ENCODE measurements around the gene RHOBTB3.

DNA sequence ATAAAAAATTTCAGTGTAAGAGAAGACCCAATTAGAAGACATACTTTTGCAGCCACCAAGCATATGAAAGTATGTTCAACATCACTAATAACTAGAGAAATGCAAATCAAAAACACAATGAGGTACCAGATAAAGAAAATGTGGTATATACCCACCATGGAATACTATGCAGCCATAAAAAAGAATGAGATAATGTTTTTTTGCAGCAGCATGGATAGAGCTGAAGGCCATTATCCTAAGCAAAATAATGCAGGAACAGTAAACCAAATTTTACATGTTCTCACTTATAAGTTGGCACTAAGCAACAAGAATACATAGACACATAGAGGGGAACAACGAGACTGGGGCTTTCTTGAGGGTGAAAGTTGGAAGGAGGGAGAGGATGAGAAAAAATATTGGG is 41.5 kb upstream of the RHOBTB3 start:
- no peak for TF ChIP-seq EP300 (IDR thresholded peaks at IDR 0.05)
- TF ChIP-seq POLR2A (IDR thresholded peaks at IDR 0.05): no peak
